T-helper 1 cell (primary cell): ENCODE data around the gene DEXI.
"Not testable (repeated sequence)": the region's sequence is repeated elsewhere in the genome, so short reads cannot be mapped to it uniquely, and the experiment has no call there.

Source experiments
- DNase-seq, 5 donors: peaks; one replicate each; pipeline ENCODE4 v3.0.0-alpha.2; 2012 to 2020

The DEXI gene

GRCh38 chr16:10941127-10941933 lies 938 bp downstream of the DEXI start:
- DNase-seq, result no peak

GRCh38 chr16:10940501-10941079 lies 1.7 kb downstream of the DEXI start:
- DNase-seq, result no peak

- no peak for DNase-seq
Observed at GRCh38 chr16:10939649-10940234, 2.5 kb downstream of the DEXI start.

- no peak for DNase-seq
Observed at GRCh38 chr16:10938796-10939648, 3.2 kb downstream of the DEXI start.

GRCh38 chr16:10938321-10938720 lies 3.9 kb downstream of the DEXI start:
- DNase-seq, result no peak

GRCh38 chr16:10937068-10937859 lies 5.0 kb downstream of the DEXI start:
- DNase-seq, result no peak

- DNase-seq, result no peak
Observed at GRCh38 chr16:10936272-10936984, 5.8 kb downstream of the DEXI start.

- DNase-seq, result no peak
Observed at GRCh38 chr16:10935226-10935915, 6.9 kb downstream of the DEXI start.

- DNase-seq, result no peak
Observed at GRCh38 chr16:10934325-10935107, 7.8 kb downstream of the DEXI start.

- DNase-seq, result no peak
Observed at GRCh38 chr16:10933865-10934264, 8.4 kb downstream of the DEXI start.

GRCh38 chr16:10932959-10933710 lies 9.1 kb downstream of the DEXI start:
- DNase-seq, result no peak

- no peak for DNase-seq
Observed at GRCh38 chr16:10931977-10932632, 10.2 kb downstream of the DEXI start.

- no peak for DNase-seq
Observed at GRCh38 chr16:10931134-10931533, 11.1 kb downstream of the DEXI start.

GRCh38 chr16:10930755-10931093 lies 11.5 kb downstream of the DEXI start:
- no peak for DNase-seq

GRCh38 chr16:10929853-10930754 lies 12.2 kb downstream of the DEXI start:
- DNase-seq, result no peak

GRCh38 chr16:10929097-10929496 lies 13.2 kb downstream of the DEXI start:
- not testable (repeated sequence) for DNase-seq

GRCh38 chr16:10927497-10928112 lies 14.7 kb downstream of the DEXI start:
- DNase-seq, result no peak
